H1 (cell line): Measurements from ENCODE around the gene KLHDC8A. TPM values are rescaled to one million over a fixed set of nuclear protein-coding genes. Genes with fewer than 3 reads are reported as not detected.
A peak's percentile ranks its signal among the peaks of the same experiment; 100 is the strongest.

Experiments used
- CTCF ChIA-PET: fragments of 300-600 bp; sonication (Branson Sonifier 250); formaldehyde crosslinking; loops from one replicate; lab custom pipeline; 2021; ENCODE audit not compliant: partially characterized antibody; lab: Charles Lee
- POLR2A ChIA-PET: fragments of 300-600 bp; sonication (Branson Sonifier 250); formaldehyde crosslinking; loops from one replicate; lab custom pipeline; 2021; ENCODE audit warnings: inconsistent platforms; ENCODE audit not compliant: partially characterized antibody; lab: Charles Lee
- DNase-seq, 2 experiments: peaks; one replicate each; pipeline versions ENCODE4 v3.0.0 to v3.0.0-alpha.2; 2010 to 2022; ENCODE audit warnings: low spot score in 2 of 2, low read depth in 1 of 2, mixed read lengths in 1 of 2
- FAIRE-seq: peaks from 2 replicates; lab custom pipeline; 2011; peaks lifted over from hg19 to GRCh38; lab: Jason Lieb, UNC
- H2AFZ ChIP-seq: 2 replicates; pipeline ENCODE4 v1.8.1; 2012; ENCODE audit warnings: low read length, inconsistent platforms
- H2AK5ac ChIP-seq: 2 replicates; pipeline ENCODE4 v1.6.1; 2013; ENCODE audit warnings: low read depth, low read length
- H2BK120ac ChIP-seq: replicated peaks from 2 replicates; pipeline ENCODE3; 2013; ENCODE audit warnings: low read depth, low read length, inconsistent platforms
- H2BK12ac ChIP-seq: 2 replicates; pipeline ENCODE4 v1.6.1; 2013; ENCODE audit warnings: low read depth, low read length
- H2BK15ac ChIP-seq: 2 replicates; pipeline ENCODE4 v1.6.1; 2013; ENCODE audit warnings: low read length
- H2BK20ac ChIP-seq: 2 replicates; pipeline ENCODE4 v1.6.1; 2013; ENCODE audit warnings: low read length
- H2BK5ac ChIP-seq: 2 replicates; pipeline ENCODE4 v1.6.1; 2013; ENCODE audit warnings: low read depth, low read length
- H3K14ac ChIP-seq: 2 replicates; pipeline ENCODE4 v1.6.1; 2013; ENCODE audit warnings: inconsistent platforms; ENCODE audit not compliant: insufficient read length
- H3K18ac ChIP-seq: 2 replicates; pipeline ENCODE4 v1.6.1; 2013; ENCODE audit warnings: low read length; ENCODE audit errors: extremely low read depth
- H3K23ac ChIP-seq: 2 replicates; pipeline ENCODE4 v1.6.1; 2013; ENCODE audit warnings: inconsistent platforms; ENCODE audit not compliant: insufficient read length
- H3K23me2 ChIP-seq: 2 replicates; pipeline ENCODE4 v1.6.1; 2013; ENCODE audit warnings: low read depth, low read length
- H3K27ac ChIP-seq: 2 replicates; pipeline ENCODE4 v1.6.1; 2011; ENCODE audit warnings: low read depth, low read length, inconsistent platforms
- H3K27me3 ChIP-seq, 4 experiments: replicated peaks in 1 of 4; 1 replicate in 1 of 4; 2 replicates in 3 of 4; pipeline versions ENCODE4 v1.6.1 to v1.8.1; 2011 to 2013; ENCODE audit warnings: low read length in 3 of 4, mild to moderate bottlenecking in 3 of 4, inconsistent platforms in 2 of 4, mixed read lengths in 2 of 4, moderate library complexity in 1 of 4; ENCODE audit not compliant: control insufficient read depth in 3 of 4, insufficient read depth in 3 of 4; ENCODE audit errors: extremely low read depth in 1 of 4
- H3K36me3 ChIP-seq, 4 experiments: 2 replicates each; pipeline versions ENCODE4 v1.6.1 to v1.8.1; 2011 to 2013; ENCODE audit warnings: mild to moderate bottlenecking in 4 of 4, low read length in 3 of 4, moderate library complexity in 2 of 4, control low read depth in 1 of 4, inconsistent platforms in 1 of 4; ENCODE audit not compliant: insufficient read depth in 4 of 4, control insufficient read depth in 2 of 4
- H3K4ac ChIP-seq: replicated peaks from 2 replicates; pipeline ENCODE3; 2013; ENCODE audit warnings: low read length, low read depth, mixed read lengths, inconsistent platforms; ENCODE audit not compliant: insufficient read length
- H3K4me1 ChIP-seq, 4 experiments: replicated peaks in 1 of 4; 1 replicate in 1 of 4; 2 replicates in 3 of 4; pipeline versions ENCODE4 v1.6.1 to v1.8.1; 2011 to 2013; ENCODE audit warnings: low read length in 3 of 4, inconsistent platforms in 2 of 4, mixed read lengths in 1 of 4; ENCODE audit not compliant: insufficient read depth in 4 of 4, control insufficient read depth in 3 of 4
- H3K4me2 ChIP-seq, 2 experiments: 2 replicates each; pipeline versions ENCODE4 v1.6.1 to v1.8.1; 2011 to 2013; ENCODE audit warnings: low read depth in 2 of 2, low read length in 2 of 2, control low read depth in 1 of 2, inconsistent platforms in 1 of 2, mild to moderate bottlenecking in 1 of 2; ENCODE audit not compliant: insufficient read depth in 1 of 2
- H3K4me3 ChIP-seq, 4 experiments: fragments of 200-600, 300-600 bp in 1 of 4; sonication (generic), shearing (Covaris generic), sonication (Bioruptor Twin) in 1 of 4; 2 replicates each; pipeline versions ENCODE4 v1.5.1 to v1.8.1; 2011 to 2016; ENCODE audit warnings: low read length in 4 of 4, low read depth in 3 of 4, control low read depth in 2 of 4, inconsistent platforms in 2 of 4, mild to moderate bottlenecking in 2 of 4, mixed read lengths in 1 of 4, moderate library complexity in 1 of 4; ENCODE audit not compliant: insufficient read depth in 2 of 4; ENCODE audit errors: extremely low read depth in 1 of 4
- H3K56ac ChIP-seq: replicated peaks from 2 replicates; pipeline ENCODE3; 2013; ENCODE audit warnings: low read depth, mild to moderate bottlenecking, mixed read lengths, low read length, inconsistent platforms; ENCODE audit not compliant: insufficient read length
- H3K79me1 ChIP-seq: 2 replicates; pipeline ENCODE4 v1.6.1; 2013; ENCODE audit warnings: low read depth, low read length, control low read depth
- H3K79me2 ChIP-seq, 2 experiments: 2 replicates each; pipeline versions ENCODE4 v1.6.1 to v1.8.1; 2012 to 2013; ENCODE audit warnings: low read length in 2 of 2, mild to moderate bottlenecking in 2 of 2, inconsistent platforms in 1 of 2; ENCODE audit not compliant: insufficient read depth in 2 of 2, control insufficient read depth in 1 of 2
- H3K9ac ChIP-seq, 4 experiments: replicated peaks in 1 of 4; 1 replicate in 1 of 4; 2 replicates in 3 of 4; pipeline versions ENCODE4 v1.6.1 to v1.8.1; 2011 to 2013; ENCODE audit warnings: low read depth in 3 of 4, low read length in 3 of 4, control low read depth in 2 of 4, mild to moderate bottlenecking in 2 of 4, moderate library complexity in 2 of 4, inconsistent platforms in 1 of 4; ENCODE audit errors: extremely low read depth in 1 of 4
- H3K9me3 ChIP-seq, 2 experiments: 2 replicates each; pipeline versions ENCODE4 v1.6.1 to v1.8.1; 2012 to 2013; ENCODE audit warnings: mild to moderate bottlenecking in 2 of 2, moderate library complexity in 2 of 2, control low read depth in 1 of 2, inconsistent platforms in 1 of 2, low read depth in 1 of 2, low read length in 1 of 2, mixed read lengths in 1 of 2; ENCODE audit not compliant: insufficient read depth in 2 of 2
- H4K20me1 ChIP-seq, 2 experiments: replicated peaks in 1 of 2; 2 replicates each; pipeline versions ENCODE3 to v1.8.1; 2011 to 2013; ENCODE audit warnings: inconsistent platforms in 2 of 2, low read length in 2 of 2, mild to moderate bottlenecking in 1 of 2; ENCODE audit not compliant: insufficient read depth in 2 of 2, control insufficient read depth in 1 of 2
- H4K5ac ChIP-seq: 2 replicates; pipeline ENCODE4 v1.6.1; 2013; ENCODE audit warnings: low read length, low read depth, mixed read lengths, inconsistent platforms; ENCODE audit not compliant: insufficient read length
- H4K8ac ChIP-seq: 2 replicates; pipeline ENCODE4 v1.8.0; 2013; ENCODE audit warnings: mild to moderate bottlenecking, moderate library complexity, low read length, inconsistent platforms; ENCODE audit not compliant: insufficient read depth; ENCODE audit errors: extremely low read depth
- H4K91ac ChIP-seq: replicated peaks from 2 replicates; pipeline ENCODE3; 2013; ENCODE audit warnings: low read length, mixed read lengths, inconsistent platforms; ENCODE audit not compliant: insufficient read length
- CBX5 ChIP-seq: fragments of 300-800, 300-1000 bp; sonication (generic); IDR thresholded peaks from 2 replicates; pipeline ENCODE4 v1.7.1; 2016; ENCODE audit warnings: antibody characterized with exemption, low read length, low read depth
- GABPA ChIP-seq: IDR thresholded peaks from 2 replicates; pipeline ENCODE4 v1.6.1; 2011; ENCODE audit warnings: mild to moderate bottlenecking, low read length, moderate library complexity, borderline replicate concordance; ENCODE audit not compliant: insufficient read depth
- HDAC6 ChIP-seq: IDR thresholded peaks from one replicate; pipeline ENCODE4 v1.7.1; 2012; ENCODE audit warnings: low read depth, mild to moderate bottlenecking, inconsistent platforms, low read length, moderate library complexity
- JUND ChIP-seq: IDR thresholded peaks from 2 replicates; pipeline ENCODE4 v1.6.1; 2011; ENCODE audit warnings: mild to moderate bottlenecking, improper control_type of control experiment, low read length
- NANOG ChIP-seq: IDR thresholded peaks from 2 replicates; pipeline ENCODE4 v1.6.1; 2011; ENCODE audit warnings: low read length, low read depth, mild to moderate bottlenecking, inconsistent platforms; ENCODE audit not compliant: insufficient read depth, poor library complexity, severe bottlenecking
- RBBP5 ChIP-seq: IDR thresholded peaks from 2 replicates; pipeline ENCODE4 v1.7.1; 2012; ENCODE audit warnings: low read depth, mild to moderate bottlenecking, inconsistent platforms, low read length, moderate library complexity, borderline replicate concordance
- SP1 ChIP-seq: IDR thresholded peaks from 2 replicates; pipeline ENCODE4 v1.6.1; 2011; ENCODE audit warnings: low read depth, low read length
- SP2 ChIP-seq: IDR thresholded peaks from 2 replicates; pipeline ENCODE4 v1.6.1; 2012; ENCODE audit warnings: mild to moderate bottlenecking, low read length, inconsistent platforms
- SP4 ChIP-seq: IDR thresholded peaks from 2 replicates; pipeline ENCODE4 v1.6.1; 2012; ENCODE audit warnings: low read length, inconsistent platforms
- SRF ChIP-seq: IDR thresholded peaks from 2 replicates; pipeline ENCODE4 v1.6.1; 2011; ENCODE audit warnings: mild to moderate bottlenecking, low read depth, low read length, moderate library complexity
- SUZ12 ChIP-seq: fragments of 200-600 bp; sonication (generic); IDR thresholded peaks from 2 replicates; pipeline ENCODE4 v1.6.1; 2012; ENCODE audit warnings: mild to moderate bottlenecking, inconsistent platforms, low read length, moderate library complexity, mixed read lengths
- ZNF274 ChIP-seq: IDR thresholded peaks from 2 replicates; pipeline ENCODE4 v1.7.0; 2012; ENCODE audit warnings: low read length, borderline replicate concordance; ENCODE audit errors: extremely low read depth
- WGBS, 2 experiments: shearing (Covaris generic) in 1 of 2; methylation state at CpG; one replicate each; pipeline versions ENCODE4 v1.1.6 to v1.1.7; 2013 to 2015; ENCODE audit warnings: low lambda C conversion rate in 2 of 2, mixed read lengths in 2 of 2, inconsistent platforms in 1 of 2, low coverage in 1 of 2, missing lambda C conversion rate in 1 of 2; ENCODE audit not compliant: insufficient replicate concordance in 2 of 2, insufficient coverage in 1 of 2, insufficient read length in 1 of 2; ENCODE audit errors: extremely low coverage in 1 of 2, missing lambda C conversion rate in 1 of 2; 5-methylcytosine and 5-hydroxymethylcytosine counted together
- polyA plus RNA-seq, 7 experiments: library from polyadenylated mRNA; depleted of rRNA in 3 of 7; stranded (reverse) in 5 of 7; unstranded in 2 of 7; fragments of >200 nt in 5 of 7; fragments of 200-250 nt in 2 of 7; gene quantifications; 1 replicate in 5 of 7; 2 replicates in 1 of 7; 4 replicates in 1 of 7; pipeline versions ENCODE4 v1.2.1 to v1.2.3, GENCODE V29; 2011 to 2013; ENCODE audit warnings: missing spikeins in 2 of 7, mixed read lengths in 2 of 7
- total RNA-seq: library from RNA; stranded (reverse); fragmentation: NEBNext Ultra II Directional; extraction: Animal tissue kit (Norgen Biotek cat#: 25700); gene quantifications from 2 replicates; pipeline ENCODE4 v1.2.1, GENCODE V29; 2021

The KLHDC8A gene
- total and polyA plus RNA-seq, 2 of the 8 experiments (the other 6 are each of a cell fraction or from before 2014, with no cell fraction given) = 1.9 to 3.4 TPM

GRCh38 chr1:205323794-205324193 is 32.9 kb downstream of the KLHDC8A start:
- H4K5ac ChIP-seq = no peak overlapping the region
- peaks cover 10 to 25% (median 13%) of the 10 kb centered on the region in 4 experiments for H3K4me1 ChIP-seq
- no peak overlapping the region for H3K14ac ChIP-seq
- peaks cover 10 to 22% of the 10 kb centered on the region in 2 experiments for H3K79me2 ChIP-seq
- H4K8ac ChIP-seq = no peak overlapping the region
- no peak overlapping the region for H4K91ac ChIP-seq
- H2BK120ac ChIP-seq = no peak overlapping the region
- H3K56ac ChIP-seq = no peak overlapping the region
- H3K23me2 ChIP-seq = peaks cover 8% of the 10 kb centered on the region
- ChIA-PET CTCF (interaction anchor here (1.0 to 67.1 kb wide), 14 partner anchors 9 to 165 kb away, joined by 3 to 2424 read pairs (median 17); no protein-coding TSS in a partner anchor), POLR2A (interaction anchor here (1.5 to 11.0 kb wide), 7 partner anchors 9 to 51 kb away, joined by 3 to 134 read pairs (median 12); no protein-coding TSS in a partner anchor)
- peaks cover 7 to 13% of the 10 kb centered on the region in 2 experiments for H4K20me1 ChIP-seq
- no peak overlapping the region for H3K4me2 ChIP-seq
- WGBS, 2 experiments = 98% methylated on average over 5 of the region's 6 CpGs; no CpG with 5 or more reads in 1 of the 2 experiments
- 0 out of 2 replicates have a peak overlapping the region, but pooled peaks have one; percentile 18 for H2BK15ac ChIP-seq
- H3K36me3 ChIP-seq = peaks cover 0 to 4% (median 0%) of the 10 kb centered on the region in 4 experiments; a peak in 1 of 8 replicates
- H2AK5ac ChIP-seq = no peak overlapping the region
- TF ChIP-seq SP4 (no peak), SUZ12 (no peak), SP1 (no peak), CBX5 (no peak), NANOG (no peak), GABPA (no peak), SP2 (no peak), SRF (no peak), ZNF274 (no peak), JUND (no peak), RBBP5 (no peak), HDAC6 (no peak)
- H3K9ac ChIP-seq = no peak overlapping the region
- H3K27me3 ChIP-seq = no peaks in the 10 kb centered on the region
- no peak overlapping the region for H3K4me3 ChIP-seq
- no peaks in the 10 kb centered on the region for H3K9me3 ChIP-seq
- H3K18ac ChIP-seq = no peak overlapping the region
- no peak overlapping the region for H2BK12ac ChIP-seq
- no peak overlapping the region for H2BK5ac ChIP-seq
- H3K23ac ChIP-seq = no peak overlapping the region
- FAIRE-seq (no peak), DNase-seq (no peak)
- H2AFZ ChIP-seq = no peak overlapping the region
- H2BK20ac ChIP-seq = no peak overlapping the region
- peaks cover 10% of the 10 kb centered on the region for H3K79me1 ChIP-seq
- no peak overlapping the region for H3K4ac ChIP-seq
- H3K27ac ChIP-seq = no peak overlapping the region
